Fibroblast of villous mesenchyme (primary cell): ENCODE data around the gene MED25. TPM values are rescaled to one million over a fixed set of nuclear protein-coding genes. Genes with fewer than 3 reads are reported as not detected.
A peak's percentile ranks its signal among the peaks of the same experiment; 100 is the strongest.

Experiments used
- DNase-seq: peaks from one replicate; pipeline ENCODE4 v3.0.0-alpha.2; 2010; ENCODE audit warnings: low read depth
- H3K4me3 ChIP-seq: 2 replicates; pipeline ENCODE4 v1.5.1; 2011; ENCODE audit warnings: low read depth, mild to moderate bottlenecking, low read length
- CTCF ChIP-seq: IDR thresholded peaks from 2 replicates; pipeline ENCODE4 v1.5.1; 2012; ENCODE audit warnings: low read depth, mild to moderate bottlenecking, low read length; ENCODE audit not compliant: insufficient read depth
- total RNA-seq: library from RNA; depleted of rRNA; stranded (reverse); fragments of >200 nt; gene quantifications from 2 replicates; pipeline ENCODE4 v1.2.3, GENCODE V29; 2012

MED25 gene
- total RNA-seq = 21.6 and 21.9 TPM in 2 replicates

- peak within 1 kb of the TSS; percentile 89 for H3K4me3 ChIP-seq
- peak; percentile 88 for DNase-seq
- TF ChIP-seq CTCF = peak; percentile 28
These were observed at the start of gene MED25 for GRCh38 chr19:49817964-49818648. Gene MED25 (plus strand): TSS chr19:49818289. CDS start chr19:49818342, 53 bp downstream.

- H3K4me3 ChIP-seq = no peak overlapping the region
- no peak for DNase-seq
- no peak for TF ChIP-seq CTCF
These were observed 47.6 kb upstream of the MED25 start for GRCh38 chr19:49770529-49770928.

GRCh38 chr19:49771674-49772139 is 46.4 kb upstream of the MED25 start:
- H3K4me3 ChIP-seq = no peak overlapping the region
- no peak for TF ChIP-seq CTCF
- DNase-seq = no peak

- no peak for TF ChIP-seq CTCF
- DNase-seq = no peak
- H3K4me3 ChIP-seq = no peak overlapping the region
These were observed 45.1 kb upstream of the MED25 start for GRCh38 chr19:49772850-49773432.

- DNase-seq = no peak
- no peak overlapping the region for H3K4me3 ChIP-seq
- TF ChIP-seq CTCF = no peak
These were observed 44.3 kb upstream of the MED25 start for GRCh38 chr19:49773663-49774350.

- H3K4me3 ChIP-seq = no peak overlapping the region
- DNase-seq = no peak
- TF ChIP-seq CTCF = no peak
These were observed 43.1 kb upstream of the MED25 start for GRCh38 chr19:49774969-49775368.
